Natural killer cell (primary cell): ENCODE results near the gene ADAMTSL5. TPM values are rescaled to one million over a fixed set of nuclear protein-coding genes. Genes with fewer than 3 reads are reported as not detected.

ENCODE experiments used
- ATAC-seq, 3 donors: fragments of 150-1000 bp in 2 of 3; fragments of 200-7000 bp in 1 of 3; cut with Tn5 transposase; 1 replicate in 1 of 3; 2 replicates in 2 of 3; pipeline ENCODE4 v1.10.0; 2021; ENCODE audit warnings: mild to moderate bottlenecking in 2 of 3, moderate library complexity in 2 of 3
- DNase-seq, 2 donors: peaks; one replicate each; pipeline versions ENCODE4 v3.0.0 to v3.0.0-alpha.2; 2013 to 2021; ENCODE audit warnings: mixed read lengths in 1 of 2
- H3K27ac ChIP-seq: one replicate; pipeline ENCODE4 v1.5.1; 2013; ENCODE audit warnings: mild to moderate bottlenecking, low read length
- H3K27me3 ChIP-seq: one replicate; pipeline ENCODE4 v1.6.1; 2013; ENCODE audit warnings: low read length; ENCODE audit not compliant: control insufficient read depth, insufficient read depth
- H3K36me3 ChIP-seq: one replicate; pipeline ENCODE4 v1.6.1; 2013; ENCODE audit warnings: low read length; ENCODE audit not compliant: control insufficient read depth, insufficient read depth
- H3K4me1 ChIP-seq: one replicate; pipeline ENCODE4 v1.6.1; 2013; ENCODE audit warnings: low read length; ENCODE audit not compliant: control insufficient read depth, insufficient read depth
- H3K4me3 ChIP-seq: one replicate; pipeline ENCODE4 v1.5.1; 2013; ENCODE audit warnings: low read length
- H3K9me3 ChIP-seq: one replicate; pipeline ENCODE4 v1.6.1; 2013; ENCODE audit warnings: low read length; ENCODE audit not compliant: control insufficient read depth, insufficient read depth
- H3K27ac Mint-ChIP-seq, 2 donors: one replicate each; pipeline ENCODE4 v1.8.0; 2022; ENCODE audit warnings: mild to moderate bottlenecking in 2 of 2, mixed read lengths in 2 of 2, moderate library complexity in 1 of 2
- H3K27me3 Mint-ChIP-seq, 2 donors: one replicate each; pipeline ENCODE4 v1.8.0; 2022; ENCODE audit warnings: low read depth in 2 of 2, mixed read lengths in 2 of 2
- H3K36me3 Mint-ChIP-seq: one replicate; pipeline ENCODE4 v1.8.0; 2022; ENCODE audit warnings: mixed read lengths
- H3K4me1 Mint-ChIP-seq, 2 donors: one replicate each; pipeline ENCODE4 v1.8.0; 2022; ENCODE audit warnings: mixed read lengths in 2 of 2
- H3K4me3 Mint-ChIP-seq: one replicate; pipeline ENCODE4 v1.8.0; 2022; ENCODE audit warnings: mild to moderate bottlenecking, moderate library complexity, mixed read lengths
- H3K9me3 Mint-ChIP-seq, 2 donors: one replicate each; pipeline ENCODE4 v1.8.0; 2022; ENCODE audit warnings: mixed read lengths in 2 of 2
- WGBS: methylation state at CpG from one replicate; pipeline ENCODE4 v1.1.7; 2013; ENCODE audit warnings: missing lambda C conversion rate; ENCODE audit not compliant: insufficient coverage; 5-methylcytosine and 5-hydroxymethylcytosine counted together
- intact Hi-C: fragments of 100-400 bp; cut with micrococcal nuclease; formaldehyde crosslinking; loops from one replicate; pipeline ENCODE4 v1.14.2; 2022
- total RNA-seq, 4 donors: library from RNA; stranded (reverse); fragments of 120-200 nt in 1 of 4; gene quantifications; one replicate each; pipeline versions ENCODE4 v1.2.3 to v1.2.4, GENCODE V29; 2013 to 2022
- TF ChIP-seq, protein P1 (sequence below): fragments of 200-600 bp; IDR thresholded peaks from one replicate; pipeline ENCODE4 v1.8.0; 2022; ENCODE audit warnings: antibody characterized with exemption

Gene ADAMTSL5
- total RNA-seq, 3 donors from 2014 or later (not counting 1 experiment from before 2014, with no cell fraction given), result 0.70 to 2.5 (median 1.0) TPM

DNA sequence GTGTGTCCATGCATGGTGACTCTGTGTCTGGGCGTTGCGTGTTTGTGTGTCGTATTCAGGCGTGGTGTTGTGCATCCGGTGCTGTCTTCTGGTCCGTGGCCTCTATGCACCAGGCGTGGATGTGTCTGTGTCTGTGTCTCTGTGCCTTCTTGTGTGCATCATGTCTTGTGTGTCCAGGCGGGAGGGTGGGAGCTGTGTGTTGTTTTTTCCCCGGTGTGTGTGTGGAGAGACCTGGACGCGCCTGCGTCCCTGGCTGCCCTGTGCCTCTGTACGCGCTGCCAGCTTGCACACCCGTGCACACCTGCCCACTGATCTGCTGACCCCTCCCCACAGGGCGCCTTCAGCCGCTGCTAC, 12.1 kb upstream of the ADAMTSL5 start:
- H3K4me1 Mint-ChIP-seq, result peaks cover 0 to 8% of the 10 kb centered on the region in 2 donors
- Histone ChIP-seq H3K27me3 (peaks cover 20% of the 10 kb centered on the region), H3K4me3 (no peak overlapping the region), H3K36me3 (no peaks in the 10 kb centered on the region), H3K9me3 (no peaks in the 10 kb centered on the region), H3K27ac (no peak overlapping the region), H3K4me1 (no peaks in the 10 kb centered on the region)
- DNase-seq (no peak), ATAC-seq (no peak)
- no peak overlapping the region for H3K27ac Mint-ChIP-seq
- no peaks in the 10 kb centered on the region for H3K36me3 Mint-ChIP-seq
- no peaks in the 10 kb centered on the region for H3K9me3 Mint-ChIP-seq
- TF ChIP-seq, protein P1, sequence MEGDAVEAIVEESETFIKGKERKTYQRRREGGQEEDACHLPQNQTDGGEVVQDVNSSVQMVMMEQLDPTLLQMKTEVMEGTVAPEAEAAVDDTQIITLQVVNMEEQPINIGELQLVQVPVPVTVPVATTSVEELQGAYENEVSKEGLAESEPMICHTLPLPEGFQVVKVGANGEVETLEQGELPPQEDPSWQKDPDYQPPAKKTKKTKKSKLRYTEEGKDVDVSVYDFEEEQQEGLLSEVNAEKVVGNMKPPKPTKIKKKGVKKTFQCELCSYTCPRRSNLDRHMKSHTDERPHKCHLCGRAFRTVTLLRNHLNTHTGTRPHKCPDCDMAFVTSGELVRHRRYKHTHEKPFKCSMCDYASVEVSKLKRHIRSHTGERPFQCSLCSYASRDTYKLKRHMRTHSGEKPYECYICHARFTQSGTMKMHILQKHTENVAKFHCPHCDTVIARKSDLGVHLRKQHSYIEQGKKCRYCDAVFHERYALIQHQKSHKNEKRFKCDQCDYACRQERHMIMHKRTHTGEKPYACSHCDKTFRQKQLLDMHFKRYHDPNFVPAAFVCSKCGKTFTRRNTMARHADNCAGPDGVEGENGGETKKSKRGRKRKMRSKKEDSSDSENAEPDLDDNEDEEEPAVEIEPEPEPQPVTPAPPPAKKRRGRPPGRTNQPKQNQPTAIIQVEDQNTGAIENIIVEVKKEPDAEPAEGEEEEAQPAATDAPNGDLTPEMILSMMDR, result no peak
- H3K4me3 Mint-ChIP-seq, result no peak overlapping the region
- H3K27me3 Mint-ChIP-seq, result peaks cover 19 to 38% of the 10 kb centered on the region in 2 donors
- 78% methylated on average over 17 of the region's 17 CpGs for WGBS
- intact Hi-C loops, result no loop called here

DNA sequence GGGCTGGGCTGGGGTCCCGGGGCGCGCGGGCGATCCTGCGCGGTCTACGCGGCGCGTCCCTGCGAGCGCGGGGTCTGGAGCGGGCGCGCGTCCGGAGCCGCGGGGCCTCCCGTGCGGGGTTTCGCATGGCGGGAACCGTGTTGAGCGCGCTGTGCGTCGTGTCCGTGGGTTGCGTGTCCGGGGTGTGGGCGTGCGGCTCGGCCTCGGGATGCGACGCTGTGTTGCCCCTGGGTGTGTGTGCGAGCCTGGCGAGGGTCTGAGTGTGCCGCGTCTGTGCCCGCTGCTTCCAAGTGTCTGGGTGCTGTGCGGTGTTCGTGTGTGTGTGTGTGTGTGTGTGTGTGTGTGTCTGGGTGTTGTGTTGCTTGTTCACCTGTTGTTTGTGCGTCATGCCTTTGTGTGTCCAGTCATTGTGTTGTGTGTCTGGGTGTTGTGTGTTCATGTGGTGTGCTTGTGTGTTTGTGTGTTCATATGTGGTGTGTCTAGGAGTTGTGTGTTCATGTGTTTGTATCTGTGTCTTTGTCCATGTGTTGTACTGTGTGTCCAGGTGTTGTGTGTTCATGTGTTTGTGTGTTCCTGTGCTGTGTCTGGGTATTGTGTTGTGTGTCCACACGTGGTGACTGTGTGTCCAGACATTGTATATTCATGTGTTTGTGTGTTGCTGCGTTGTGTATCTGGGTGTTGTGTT, 11.6 kb upstream of the ADAMTSL5 start:
- Mint-ChIP-seq H3K27me3 (peaks cover 19 to 38% of the 10 kb centered on the region in 2 donors), H3K4me3 (no peak overlapping the region), H3K27ac (no peak overlapping the region), H3K9me3 (no peaks in the 10 kb centered on the region), H3K4me1 (peaks cover 0 to 8% of the 10 kb centered on the region in 2 donors), H3K36me3 (no peaks in the 10 kb centered on the region)
- Histone ChIP-seq H3K27me3 (peaks cover 20% of the 10 kb centered on the region), H3K9me3 (no peaks in the 10 kb centered on the region), H3K36me3 (no peaks in the 10 kb centered on the region), H3K4me1 (no peaks in the 10 kb centered on the region), H3K4me3 (no peak overlapping the region), H3K27ac (no peak overlapping the region)
- WGBS, result 20% methylated on average over 49 of the region's 49 CpGs
- no peak for ATAC-seq
- intact Hi-C loops, result no loop called here
- no peak for DNase-seq
- TF ChIP-seq, protein P1, result no peak

DNA sequence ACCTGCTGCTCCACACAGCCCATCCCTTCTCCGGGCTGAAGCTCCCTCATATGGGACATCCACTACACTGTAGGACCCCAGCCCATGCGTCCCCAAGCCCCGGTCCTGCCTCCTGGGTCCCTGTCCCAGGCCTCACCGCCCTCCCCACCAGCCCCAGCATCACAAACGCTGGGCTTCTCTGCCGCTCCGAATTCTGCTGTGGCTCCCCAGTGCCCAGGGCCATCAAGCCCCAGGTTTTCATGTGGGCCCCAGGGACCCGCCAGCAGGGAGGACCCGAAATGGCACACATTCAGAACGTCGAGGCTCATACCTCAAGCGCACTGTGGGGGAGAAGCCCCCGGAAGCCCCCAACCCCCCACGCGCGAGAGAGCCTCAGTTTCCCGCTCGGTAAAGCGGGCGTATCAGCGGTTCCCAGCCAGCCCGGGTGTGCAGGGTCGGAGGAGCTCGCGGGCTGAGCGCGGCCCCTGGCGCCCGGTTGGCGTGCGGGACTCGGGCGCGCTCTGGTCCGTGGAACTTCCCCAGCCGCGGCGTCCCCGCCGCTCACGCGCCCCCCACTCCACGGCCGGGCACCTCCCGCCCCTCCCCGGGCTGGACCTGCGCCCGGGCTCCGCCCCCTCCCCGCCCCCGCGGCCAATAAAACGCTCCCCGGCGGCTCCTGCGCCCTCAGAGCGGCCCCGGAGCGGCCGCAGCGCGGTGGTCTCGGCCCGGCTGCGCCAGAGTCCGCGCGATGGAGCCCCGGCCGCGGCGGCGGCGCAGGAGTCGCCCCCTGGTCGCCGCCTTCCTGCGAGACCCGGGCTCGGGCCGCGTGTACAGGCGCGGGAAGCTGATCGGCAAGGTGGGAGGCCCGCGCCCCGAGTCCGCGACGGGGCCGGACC, 10.8 kb upstream of the ADAMTSL5 start, which contains the start of gene PLK5:
Gene PLK5 (plus strand): TSS at position 666 of the 875 bp plus-strand sequence. CDS start 2,920 bp downstream, outside the sequence.
- peaks cover 20% of the 10 kb centered on the region for H3K27me3 ChIP-seq

More for the DNA sequence above, 10.8 kb upstream of the ADAMTSL5 start, which contains the start of gene PLK5:
- Histone ChIP-seq H3K4me3 (no peak within 1 kb of the TSS), H3K9me3 (no peaks in the 10 kb centered on the region), H3K36me3 (no peaks in the 10 kb centered on the region), H3K4me1 (no peaks in the 10 kb centered on the region), H3K27ac (no peak within 1 kb of the TSS)
- no peak within 1 kb of the TSS for H3K27ac Mint-ChIP-seq
- TF ChIP-seq, protein P1, result no peak
- no peak for DNase-seq
- ATAC-seq, result peak in 1 of 3 donors; percentile 34
- H3K27me3 Mint-ChIP-seq, result peaks cover 19 to 38% of the 10 kb centered on the region in 2 donors
- H3K36me3 Mint-ChIP-seq, result no peaks in the 10 kb centered on the region
- WGBS, result 11% methylated on average over 92 of the region's 92 CpGs
- peaks cover 0 to 8% of the 10 kb centered on the region in 2 donors for H3K4me1 Mint-ChIP-seq
- intact Hi-C loops, result no loop called here
- H3K9me3 Mint-ChIP-seq, result no peaks in the 10 kb centered on the region
- H3K4me3 Mint-ChIP-seq, result no peak within 1 kb of the TSS
